Measurements from ENCODE around the gene PRSS22. TPM values are rescaled to one million over a fixed set of nuclear protein-coding genes. Genes with fewer than 3 reads are reported as not detected.

The PRSS22 gene
- total and polyA plus RNA-seq, 4 donors: 11.5 to 34.1 (median 28.7) TPM

DNA sequence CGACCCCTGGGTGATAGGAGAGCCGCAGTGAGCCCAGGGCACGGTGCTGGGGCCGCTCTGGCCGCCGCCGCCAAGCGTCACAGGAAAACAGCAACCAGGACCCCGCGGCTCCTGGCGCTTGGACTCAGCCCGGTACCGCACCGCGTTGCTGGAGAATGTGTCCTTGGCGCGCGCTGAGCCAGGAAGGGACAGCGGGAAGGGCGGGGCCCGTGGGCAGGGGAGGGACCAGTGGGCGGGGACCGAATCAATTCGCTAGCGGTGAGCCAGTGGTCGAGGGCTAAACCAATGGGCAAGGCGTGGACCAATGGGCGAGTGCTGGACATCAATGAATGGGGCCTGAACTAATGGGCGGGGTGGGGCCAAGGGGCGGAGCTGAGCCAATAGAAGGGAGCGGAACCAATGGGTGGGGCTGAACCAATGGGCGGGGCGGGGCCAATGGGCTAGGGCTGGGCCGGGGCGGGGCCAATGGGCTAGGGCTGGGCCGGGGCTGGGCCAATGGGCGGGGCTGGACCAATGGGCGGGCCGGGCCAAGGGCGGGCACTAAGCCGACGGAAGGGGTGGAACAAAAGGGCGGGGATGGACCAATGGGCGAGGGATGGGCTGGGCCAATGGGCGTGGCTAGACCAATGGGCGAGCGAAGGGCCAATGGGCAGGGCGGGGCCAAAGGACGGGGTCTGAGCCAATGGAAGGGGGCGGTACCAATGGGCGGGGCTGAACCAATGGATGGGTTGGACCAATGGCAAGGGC lies 47.4 kb upstream of the PRSS22 start:
- Histone ChIP-seq H3K27me3 (ENCODE audit: control insufficient read depth in 3 of 3, insufficient read depth in 3 of 3, low read length in 2 of 3) (no peaks in the 10 kb centered on the region), H3K9ac (ENCODE audit: insufficient read depth in 1 of 2, low read length in 2 of 2) (no peak overlapping the region), H3K9me3 (ENCODE audit: control insufficient read depth in 4 of 4, insufficient read depth in 3 of 4, low read length in 3 of 4) (no peaks in the 10 kb centered on the region), H3K36me3 (ENCODE audit: control insufficient read depth in 4 of 4, insufficient read depth in 4 of 4, low read length in 4 of 4) (no peaks in the 10 kb centered on the region), H3K27ac (ENCODE audit: low read depth in 1 of 2, low read length in 1 of 2) (peak overlapping the region; percentile 93 to 97), H3K4me3 (peak overlapping the region; percentile 50), H3K4me1 (ENCODE audit: control insufficient read depth in 5 of 5, insufficient read depth in 5 of 5, low read length in 5 of 5) (peaks cover 0 to 12% (median 3%) of the 10 kb centered on the region in 5 donors)
- DNase-seq (peak; percentile 94 to 95 (median 95)), ATAC-seq (ENCODE audit: insufficient read depth, low FRiP score) (peak; percentile 90)
- TF ChIP-seq, protein P1, sequence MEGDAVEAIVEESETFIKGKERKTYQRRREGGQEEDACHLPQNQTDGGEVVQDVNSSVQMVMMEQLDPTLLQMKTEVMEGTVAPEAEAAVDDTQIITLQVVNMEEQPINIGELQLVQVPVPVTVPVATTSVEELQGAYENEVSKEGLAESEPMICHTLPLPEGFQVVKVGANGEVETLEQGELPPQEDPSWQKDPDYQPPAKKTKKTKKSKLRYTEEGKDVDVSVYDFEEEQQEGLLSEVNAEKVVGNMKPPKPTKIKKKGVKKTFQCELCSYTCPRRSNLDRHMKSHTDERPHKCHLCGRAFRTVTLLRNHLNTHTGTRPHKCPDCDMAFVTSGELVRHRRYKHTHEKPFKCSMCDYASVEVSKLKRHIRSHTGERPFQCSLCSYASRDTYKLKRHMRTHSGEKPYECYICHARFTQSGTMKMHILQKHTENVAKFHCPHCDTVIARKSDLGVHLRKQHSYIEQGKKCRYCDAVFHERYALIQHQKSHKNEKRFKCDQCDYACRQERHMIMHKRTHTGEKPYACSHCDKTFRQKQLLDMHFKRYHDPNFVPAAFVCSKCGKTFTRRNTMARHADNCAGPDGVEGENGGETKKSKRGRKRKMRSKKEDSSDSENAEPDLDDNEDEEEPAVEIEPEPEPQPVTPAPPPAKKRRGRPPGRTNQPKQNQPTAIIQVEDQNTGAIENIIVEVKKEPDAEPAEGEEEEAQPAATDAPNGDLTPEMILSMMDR (IDR thresholded peaks at IDR 0.05; ENCODE audit: control extremely low read depth, extremely low read depth): no peak
- WGBS, 2 donors: 0 to 1% methylated on average over 44 to 50 of the region's 51 CpGs

DNA sequence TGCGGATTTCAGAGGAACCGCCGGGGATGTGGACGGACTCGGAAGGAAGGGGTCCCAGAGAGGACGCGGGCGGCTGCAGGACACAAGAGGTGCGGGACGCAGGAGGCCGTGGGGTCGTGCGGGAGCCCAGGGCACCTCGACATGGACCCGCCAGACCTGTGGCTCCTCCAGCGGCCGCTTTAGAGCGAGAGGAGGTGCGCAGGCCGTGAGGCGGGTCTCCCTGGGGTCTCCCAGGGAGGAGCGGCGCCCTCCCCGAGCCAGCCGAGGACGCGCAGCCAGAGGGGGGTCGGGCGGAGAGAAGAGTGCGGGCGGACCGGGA lies 46.9 kb upstream of the PRSS22 start:
- ATAC-seq (ENCODE audit: insufficient read depth, low FRiP score): no peak

DNA sequence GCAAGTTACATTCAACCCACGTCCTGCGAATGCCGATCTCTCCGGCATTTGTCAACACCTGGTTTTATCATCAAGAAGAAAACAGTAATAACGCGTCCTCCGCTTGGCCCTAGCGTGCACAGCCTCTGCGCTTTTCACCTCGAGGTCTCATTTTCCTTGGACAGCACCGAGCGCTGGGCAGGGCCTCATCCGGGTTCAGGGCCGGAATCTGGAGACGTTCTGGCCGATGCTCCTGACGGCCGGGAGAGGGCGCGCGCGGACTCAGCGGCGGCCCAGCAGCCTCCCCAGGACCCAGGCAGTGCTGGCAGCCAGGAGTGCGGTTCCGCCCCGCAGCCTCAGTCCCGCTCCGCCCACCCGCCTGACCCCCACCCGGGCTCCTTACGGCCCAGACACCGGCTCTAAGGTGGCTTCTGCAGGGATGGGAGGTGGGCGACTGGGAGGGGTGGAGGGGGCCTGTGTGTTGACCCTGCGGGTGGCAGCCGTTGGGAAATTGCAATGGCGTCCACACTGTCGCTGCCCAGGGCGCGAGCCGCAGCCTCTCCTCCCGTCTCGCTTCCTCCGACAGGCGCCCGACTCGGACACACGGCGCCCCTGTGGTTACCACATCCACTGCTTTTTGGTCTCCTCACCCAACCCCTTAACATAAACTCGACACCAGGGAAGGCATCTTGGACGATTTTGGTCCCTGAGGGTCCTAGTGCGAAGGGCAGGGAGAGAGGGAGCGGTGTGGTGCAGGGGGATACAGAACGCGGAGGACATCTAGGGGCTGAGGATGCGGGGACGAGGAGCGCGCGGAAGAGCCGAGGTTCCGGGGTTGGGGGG lies 46.3 kb upstream of the PRSS22 start:
- Histone ChIP-seq H3K4me1 (ENCODE audit: control insufficient read depth in 5 of 5, insufficient read depth in 5 of 5, low read length in 5 of 5) (peaks cover 0 to 12% (median 3%) of the 10 kb centered on the region in 5 donors), H3K4me3 (peak overlapping the region; percentile 50), H3K27ac (ENCODE audit: low read depth in 1 of 2, low read length in 1 of 2) (peak overlapping the region; percentile 93 to 97), H3K9me3 (ENCODE audit: control insufficient read depth in 4 of 4, insufficient read depth in 3 of 4, low read length in 3 of 4) (no peaks in the 10 kb centered on the region), H3K27me3 (ENCODE audit: control insufficient read depth in 3 of 3, insufficient read depth in 3 of 3, low read length in 2 of 3) (no peaks in the 10 kb centered on the region), H3K36me3 (ENCODE audit: control insufficient read depth in 4 of 4, insufficient read depth in 4 of 4, low read length in 4 of 4) (peaks cover 0 to 4% (median 0%) of the 10 kb centered on the region in 4 donors), H3K9ac (ENCODE audit: insufficient read depth in 1 of 2, low read length in 2 of 2) (peak overlapping the region in 1 of 2 donors; percentile 67)
- DNase-seq (peak; percentile 85 to 90 (median 87)), ATAC-seq (ENCODE audit: insufficient read depth, low FRiP score) (peak; percentile 61)
- 1 to 2% methylated on average over 62 of the region's 62 CpGs for WGBS, 2 donors
- TF ChIP-seq, protein P1 (IDR thresholded peaks at IDR 0.05; ENCODE audit: control extremely low read depth, extremely low read depth): peak; percentile 91

More for the DNA sequence above, 46.9 kb upstream of the PRSS22 start:
- H3K9me3 ChIP-seq (ENCODE audit: control insufficient read depth in 4 of 4, insufficient read depth in 3 of 4, low read length in 3 of 4): no peaks in the 10 kb centered on the region
- H3K4me1 ChIP-seq (ENCODE audit: control insufficient read depth in 5 of 5, insufficient read depth in 5 of 5, low read length in 5 of 5): peaks cover 0 to 12% (median 3%) of the 10 kb centered on the region in 5 donors
- TF ChIP-seq, protein P1 (IDR thresholded peaks at IDR 0.05; ENCODE audit: control extremely low read depth, extremely low read depth): no peak
- no peak for DNase-seq
- no peaks in the 10 kb centered on the region for H3K36me3 ChIP-seq (ENCODE audit: control insufficient read depth in 4 of 4, insufficient read depth in 4 of 4, low read length in 4 of 4)
- peak overlapping the region; percentile 93 to 97 for H3K27ac ChIP-seq (ENCODE audit: low read depth in 1 of 2, low read length in 1 of 2)
- peak overlapping the region; percentile 50 for H3K4me3 ChIP-seq
- no peaks in the 10 kb centered on the region for H3K27me3 ChIP-seq (ENCODE audit: control insufficient read depth in 3 of 3, insufficient read depth in 3 of 3, low read length in 2 of 3)
- H3K9ac ChIP-seq (ENCODE audit: insufficient read depth in 1 of 2, low read length in 2 of 2): no peak overlapping the region
- 1% methylated on average over 21 to 32 of the region's 32 CpGs for WGBS, 2 donors

Measured in lung (tissue), 12 donors.